Breast epithelium (tissue), 3 donors: Measurements from ENCODE around the gene ARHGEF7.

Experiments used
- POLR2A ChIP-seq: fragments of 450-650 bp; IDR thresholded peaks from one replicate; pipeline ENCODE4 v1.6.1; 2016; ENCODE audit warnings: antibody characterized with exemption, mild to moderate bottlenecking, moderate library complexity
- POLR2AphosphoS5 ChIP-seq, 3 donors: sonication (generic); formaldehyde crosslinking; IDR thresholded peaks; one replicate each; pipeline ENCODE4 v1.6.1; 2017; ENCODE audit warnings: antibody characterized with exemption in 3 of 3
- TF ChIP-seq, protein P1 (sequence below), 3 donors: fragments of 450-650 bp; IDR thresholded peaks; one replicate each; pipeline ENCODE4 v1.5.1; 2016 to 2017; ENCODE audit warnings: antibody characterized with exemption in 3 of 3, mild to moderate bottlenecking in 3 of 3, moderate library complexity in 3 of 3

DNA sequence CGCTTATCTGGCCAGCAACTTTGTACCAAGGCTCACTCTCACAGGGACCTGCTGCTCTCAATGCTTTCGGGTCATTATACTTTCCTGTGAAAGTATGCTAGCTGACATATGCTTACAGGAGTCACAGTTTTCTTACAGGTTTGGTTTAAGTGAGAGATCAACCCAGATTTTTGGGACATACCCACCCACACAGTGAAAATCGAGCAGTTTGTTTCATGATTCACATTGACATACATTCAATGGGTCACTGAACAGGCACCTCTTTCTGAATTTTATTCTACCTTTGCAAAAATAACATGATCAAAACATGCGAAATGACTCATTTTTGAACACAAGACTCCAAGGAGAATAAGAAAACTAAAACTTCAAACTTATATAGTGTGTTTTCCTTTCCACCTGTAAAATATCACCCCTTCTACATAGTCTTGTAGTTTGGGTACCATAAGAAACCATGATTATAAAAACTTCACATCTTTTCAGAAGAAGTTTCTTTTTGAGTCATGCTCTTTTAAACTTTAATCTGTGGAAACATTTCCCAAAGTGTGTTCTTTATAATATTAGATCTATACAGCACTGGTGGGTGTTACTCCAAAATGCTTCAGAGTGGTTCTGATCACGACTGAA is 161.0 kb downstream of the ARHGEF7 start:
- TF ChIP-seq, protein P1, sequence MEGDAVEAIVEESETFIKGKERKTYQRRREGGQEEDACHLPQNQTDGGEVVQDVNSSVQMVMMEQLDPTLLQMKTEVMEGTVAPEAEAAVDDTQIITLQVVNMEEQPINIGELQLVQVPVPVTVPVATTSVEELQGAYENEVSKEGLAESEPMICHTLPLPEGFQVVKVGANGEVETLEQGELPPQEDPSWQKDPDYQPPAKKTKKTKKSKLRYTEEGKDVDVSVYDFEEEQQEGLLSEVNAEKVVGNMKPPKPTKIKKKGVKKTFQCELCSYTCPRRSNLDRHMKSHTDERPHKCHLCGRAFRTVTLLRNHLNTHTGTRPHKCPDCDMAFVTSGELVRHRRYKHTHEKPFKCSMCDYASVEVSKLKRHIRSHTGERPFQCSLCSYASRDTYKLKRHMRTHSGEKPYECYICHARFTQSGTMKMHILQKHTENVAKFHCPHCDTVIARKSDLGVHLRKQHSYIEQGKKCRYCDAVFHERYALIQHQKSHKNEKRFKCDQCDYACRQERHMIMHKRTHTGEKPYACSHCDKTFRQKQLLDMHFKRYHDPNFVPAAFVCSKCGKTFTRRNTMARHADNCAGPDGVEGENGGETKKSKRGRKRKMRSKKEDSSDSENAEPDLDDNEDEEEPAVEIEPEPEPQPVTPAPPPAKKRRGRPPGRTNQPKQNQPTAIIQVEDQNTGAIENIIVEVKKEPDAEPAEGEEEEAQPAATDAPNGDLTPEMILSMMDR (IDR thresholded peaks at IDR 0.05): no peak
- TF ChIP-seq POLR2A (no peak), POLR2AphosphoS5 (IDR thresholded peaks at IDR 0.05) (no peak)
